Stimulated activated CD4-positive, alpha-beta T cell treated with anti-CD3 and anti-CD28 coated beads, Interleukin-15, amount 100 ng/mL, for 24 hours (primary cell): ENCODE results near the gene PDILT.
A peak's percentile ranks its signal among the peaks of the same experiment; 100 is the strongest.

ENCODE experiments used
- DNase-seq: peaks from one replicate; pipeline ENCODE4 v3.0.0-alpha.2; 2020

The PDILT gene

DNA sequence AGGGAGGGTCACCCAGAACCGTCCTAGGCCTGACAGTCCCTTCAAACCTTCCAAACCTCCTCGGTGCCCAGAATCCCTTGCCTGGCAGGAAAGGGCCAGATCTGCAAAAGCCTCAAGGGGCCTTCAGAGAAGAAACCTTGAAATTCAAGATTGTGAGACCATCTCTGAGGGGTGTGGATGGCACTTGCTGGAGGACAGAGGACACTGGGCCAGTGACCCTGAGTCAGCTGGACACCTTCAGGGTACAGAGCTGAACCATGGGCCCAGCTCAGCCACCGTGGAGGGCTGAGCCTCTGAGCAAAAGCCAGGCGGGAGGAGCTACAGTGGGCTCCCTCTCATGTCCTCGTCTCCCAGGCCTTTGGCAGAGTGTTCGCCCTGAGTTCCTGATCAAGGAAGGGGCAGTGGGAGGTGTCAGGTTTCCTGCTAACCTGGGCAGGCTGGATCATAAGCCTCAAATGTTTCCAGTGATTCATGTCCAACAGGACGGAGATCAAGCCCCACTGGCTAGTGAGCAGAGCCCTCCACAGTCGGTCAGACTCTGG is 3.0 kb downstream of the PDILT start:
- DNase-seq: no peak

DNA sequence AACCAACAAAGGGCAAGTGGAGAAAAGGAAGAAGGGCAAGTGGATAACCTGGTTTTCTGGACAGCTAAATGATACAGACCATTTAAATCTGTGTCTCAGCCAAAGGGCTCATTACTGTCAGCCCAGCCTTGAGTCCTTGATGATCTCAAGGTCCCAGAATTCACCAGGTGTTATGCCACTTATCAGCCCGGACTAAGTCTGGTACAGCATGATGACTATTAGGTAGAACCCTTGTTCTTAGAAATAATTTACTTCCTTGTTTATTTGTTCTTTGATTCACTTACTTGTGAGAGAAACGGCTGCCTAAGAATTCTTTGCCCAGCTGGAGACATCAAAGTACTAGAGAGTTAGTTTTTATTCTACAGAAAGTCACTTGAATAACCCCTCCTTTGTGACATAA is 3.5 kb downstream of the PDILT start:
- DNase-seq: no peak

DNA sequence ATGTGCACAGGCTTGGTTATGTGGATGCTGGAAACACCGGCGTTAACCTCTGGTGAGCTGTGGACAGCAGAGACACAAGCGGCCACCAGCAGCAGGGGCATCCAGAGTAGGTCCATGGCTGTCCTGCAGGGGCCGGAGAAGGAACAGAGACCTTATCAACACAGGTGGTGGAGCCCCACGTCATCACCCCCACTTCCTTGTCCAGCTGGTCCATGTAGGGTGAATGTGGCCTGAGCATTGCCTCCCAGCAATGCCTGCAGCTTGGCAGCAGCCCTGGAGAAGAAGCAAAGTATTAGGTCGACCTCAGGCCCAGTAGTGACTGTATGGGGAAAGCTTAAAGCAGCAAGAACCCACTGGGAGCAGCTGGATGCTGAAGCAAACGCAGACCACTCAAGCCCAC is 5.4 kb downstream of the PDILT start:
- DNase-seq: no peak

DNA sequence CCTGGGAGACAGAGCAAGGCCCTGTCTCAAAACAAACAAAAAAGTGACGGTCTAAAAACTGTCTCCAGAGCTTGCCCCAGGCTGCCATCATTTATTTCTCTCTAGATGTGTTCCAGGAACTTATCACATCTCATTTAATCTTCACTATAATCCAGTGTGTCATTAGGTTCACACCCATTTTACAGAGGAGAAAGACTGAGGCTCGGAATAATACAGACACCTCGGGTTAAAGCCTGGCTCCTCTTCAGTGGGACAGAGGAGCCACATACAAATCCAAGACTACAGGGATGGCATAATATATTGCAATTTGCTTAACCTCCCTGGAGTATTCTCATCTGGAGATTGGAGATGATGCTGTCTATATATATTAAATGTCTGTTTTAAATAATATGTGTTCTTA is 5.9 kb downstream of the PDILT start:
- DNase-seq: no peak

DNA sequence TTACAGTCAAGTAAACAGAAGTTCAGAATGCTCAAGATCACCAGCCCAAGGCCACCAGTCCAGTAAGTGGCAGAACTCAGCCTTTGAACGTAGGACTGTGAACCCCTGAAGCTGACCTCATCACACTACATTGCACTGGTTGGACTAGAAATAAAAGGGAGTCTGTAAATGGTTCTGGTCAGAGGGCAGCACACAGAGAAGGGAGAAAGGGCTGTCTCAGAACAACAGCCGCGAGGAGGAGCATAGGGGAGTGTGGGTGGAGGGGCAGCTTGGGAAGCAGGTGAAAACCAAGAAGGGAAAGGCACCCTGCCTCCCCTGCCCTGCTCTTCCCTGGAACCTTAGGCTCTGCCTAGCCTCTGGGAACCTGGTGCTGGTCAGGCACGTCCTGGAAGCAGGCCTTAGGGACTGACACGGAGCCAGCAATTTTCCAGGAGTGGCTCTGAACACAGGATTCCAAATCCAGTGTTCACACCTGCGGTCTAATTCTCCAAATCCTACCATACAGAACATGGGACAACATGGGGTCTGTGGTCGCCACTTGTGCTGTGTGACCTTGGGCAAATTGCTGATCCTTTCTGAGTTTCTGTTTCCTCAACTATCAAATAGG is 7.0 kb downstream of the PDILT start:
- no peak for DNase-seq

DNA sequence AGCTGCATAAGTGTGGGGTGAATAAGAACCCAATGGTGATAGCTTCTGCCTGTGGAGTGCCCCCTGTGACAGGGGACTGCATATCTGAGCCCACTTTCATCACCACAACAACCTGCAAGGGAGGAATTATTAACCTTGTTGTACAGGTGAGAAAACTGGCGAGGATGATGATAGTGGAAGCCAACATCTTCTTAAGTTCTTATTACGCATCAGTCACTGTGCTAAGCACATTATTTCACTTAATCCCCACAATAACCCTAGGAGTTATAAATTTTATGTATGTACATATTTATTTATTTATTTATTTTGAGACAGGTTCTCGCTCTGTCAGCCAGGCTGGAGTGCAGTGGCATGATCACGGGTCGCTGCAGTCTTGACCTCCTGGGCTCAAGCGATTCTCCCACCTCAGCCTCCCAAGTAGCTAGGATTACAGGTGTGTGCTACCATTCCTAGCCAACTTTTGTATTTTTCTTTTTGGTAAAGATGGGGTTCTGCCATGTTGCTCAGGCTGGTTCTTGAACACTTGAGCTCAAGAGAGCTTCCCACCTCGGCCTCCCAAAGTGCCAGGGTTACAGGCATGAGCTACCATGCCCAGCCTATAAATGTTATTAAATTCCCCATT is 7.6 kb downstream of the PDILT start:
- no peak for DNase-seq

DNA sequence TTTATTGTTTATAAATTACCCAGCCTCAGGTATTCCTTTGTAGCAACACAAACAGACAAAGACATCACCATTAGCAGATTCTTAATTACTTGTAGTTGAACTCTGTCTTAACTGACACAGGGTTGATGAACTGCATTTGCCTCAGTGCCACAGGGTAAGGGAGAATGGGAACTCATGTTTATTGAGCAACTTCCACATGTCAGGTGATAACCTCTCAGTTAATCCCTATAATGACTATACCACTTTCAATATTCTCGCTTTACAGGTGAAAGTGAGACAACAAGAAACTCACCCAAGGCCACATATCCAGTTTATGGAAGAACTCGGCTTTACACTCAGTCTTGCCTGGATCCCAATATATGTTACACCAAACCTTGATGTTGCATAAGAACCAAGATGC is 8.6 kb downstream of the PDILT start:
- DNase-seq: no peak

DNA sequence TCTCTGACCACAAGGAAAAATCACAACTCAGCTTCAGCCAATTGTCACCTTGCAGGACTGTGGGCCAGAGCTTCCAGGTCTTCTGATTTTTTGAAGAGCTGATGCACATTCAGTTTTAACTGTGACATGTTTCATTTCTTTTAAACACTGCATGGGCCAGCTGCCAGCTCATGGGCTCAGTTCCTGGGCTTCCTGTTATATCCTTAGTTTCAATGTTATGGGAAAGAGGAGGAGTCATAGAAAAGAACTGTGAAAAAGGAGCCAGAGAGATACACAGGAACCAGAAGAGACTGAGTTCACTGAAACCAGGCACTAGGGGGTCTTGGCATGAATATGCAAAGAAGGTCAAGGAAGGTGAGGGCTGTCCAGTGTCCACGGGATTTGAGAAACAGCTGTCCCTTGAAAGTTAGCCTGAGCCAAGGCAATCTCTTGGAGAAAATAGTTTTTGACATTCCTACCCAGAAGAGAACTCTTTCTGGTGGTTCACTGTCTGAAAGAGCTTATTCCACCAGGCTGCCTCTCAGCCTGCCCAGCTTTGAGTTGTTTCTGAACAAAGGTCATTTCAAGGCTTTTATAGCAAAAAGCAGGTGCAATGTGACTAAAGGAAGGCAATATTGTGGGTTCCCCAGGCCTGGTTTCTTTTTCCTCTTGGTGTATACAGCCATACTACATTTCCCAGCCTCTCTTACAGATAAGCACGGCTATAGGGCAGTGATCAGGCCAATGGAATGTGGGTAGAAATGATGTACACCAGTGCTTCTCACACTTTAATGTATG is 10.5 kb downstream of the PDILT start:
- DNase-seq: no peak

DNA sequence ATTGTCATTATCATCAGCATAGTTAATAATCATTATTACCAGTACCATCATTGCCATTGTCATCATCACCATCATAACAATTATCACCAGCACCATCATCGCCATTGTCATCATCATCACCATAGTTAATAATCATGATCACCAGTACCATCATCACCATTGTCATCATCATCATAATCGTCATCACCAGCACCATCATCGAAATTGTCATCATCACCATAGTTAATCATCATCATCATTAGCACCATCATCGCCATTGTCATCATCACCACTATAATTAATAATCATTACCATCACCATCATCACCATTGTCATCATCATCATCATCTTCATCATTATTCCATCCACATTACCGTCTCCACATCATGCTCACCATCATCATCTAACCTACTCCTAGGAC is 13.5 kb downstream of the PDILT start:
- no peak for DNase-seq

DNA sequence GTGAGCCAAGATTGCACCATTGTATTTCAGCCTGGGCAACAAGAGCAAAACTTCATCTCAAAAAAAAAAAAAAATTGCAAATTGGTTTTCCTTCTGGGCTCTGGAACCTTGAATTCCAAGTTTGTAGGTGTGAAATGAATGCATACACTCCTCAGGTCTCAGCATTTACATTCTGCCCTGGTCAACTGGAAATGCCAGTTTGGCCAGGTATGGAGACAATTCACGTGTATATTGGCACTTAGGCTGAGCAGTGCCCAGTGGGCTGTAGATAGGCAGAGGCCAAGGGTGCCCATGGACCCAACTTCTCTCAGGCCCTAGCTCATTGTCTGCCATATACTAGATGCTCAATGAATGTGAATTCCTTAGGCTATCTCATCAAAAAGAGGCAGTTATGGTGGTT is 15.7 kb downstream of the PDILT start:
- DNase-seq: no peak

DNA sequence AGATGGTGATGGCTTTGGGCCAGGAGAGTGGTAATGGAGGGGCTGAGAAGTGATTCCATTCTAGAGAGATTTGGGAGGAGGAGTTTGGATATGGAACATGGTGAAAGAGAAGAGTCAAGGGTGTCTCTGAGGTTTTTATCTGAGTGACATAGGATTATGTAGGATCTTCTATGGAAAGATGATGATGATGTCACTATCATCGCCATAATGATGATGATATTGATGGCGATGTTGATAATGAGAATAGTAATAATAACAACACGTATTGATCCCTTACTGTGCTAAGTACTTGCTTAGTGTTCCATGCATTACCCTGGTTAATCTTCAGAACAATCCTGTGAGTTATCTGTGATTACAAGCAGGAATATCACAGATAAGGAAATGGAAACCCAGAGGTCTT is 16.6 kb downstream of the PDILT start:
- DNase-seq: no peak

DNA sequence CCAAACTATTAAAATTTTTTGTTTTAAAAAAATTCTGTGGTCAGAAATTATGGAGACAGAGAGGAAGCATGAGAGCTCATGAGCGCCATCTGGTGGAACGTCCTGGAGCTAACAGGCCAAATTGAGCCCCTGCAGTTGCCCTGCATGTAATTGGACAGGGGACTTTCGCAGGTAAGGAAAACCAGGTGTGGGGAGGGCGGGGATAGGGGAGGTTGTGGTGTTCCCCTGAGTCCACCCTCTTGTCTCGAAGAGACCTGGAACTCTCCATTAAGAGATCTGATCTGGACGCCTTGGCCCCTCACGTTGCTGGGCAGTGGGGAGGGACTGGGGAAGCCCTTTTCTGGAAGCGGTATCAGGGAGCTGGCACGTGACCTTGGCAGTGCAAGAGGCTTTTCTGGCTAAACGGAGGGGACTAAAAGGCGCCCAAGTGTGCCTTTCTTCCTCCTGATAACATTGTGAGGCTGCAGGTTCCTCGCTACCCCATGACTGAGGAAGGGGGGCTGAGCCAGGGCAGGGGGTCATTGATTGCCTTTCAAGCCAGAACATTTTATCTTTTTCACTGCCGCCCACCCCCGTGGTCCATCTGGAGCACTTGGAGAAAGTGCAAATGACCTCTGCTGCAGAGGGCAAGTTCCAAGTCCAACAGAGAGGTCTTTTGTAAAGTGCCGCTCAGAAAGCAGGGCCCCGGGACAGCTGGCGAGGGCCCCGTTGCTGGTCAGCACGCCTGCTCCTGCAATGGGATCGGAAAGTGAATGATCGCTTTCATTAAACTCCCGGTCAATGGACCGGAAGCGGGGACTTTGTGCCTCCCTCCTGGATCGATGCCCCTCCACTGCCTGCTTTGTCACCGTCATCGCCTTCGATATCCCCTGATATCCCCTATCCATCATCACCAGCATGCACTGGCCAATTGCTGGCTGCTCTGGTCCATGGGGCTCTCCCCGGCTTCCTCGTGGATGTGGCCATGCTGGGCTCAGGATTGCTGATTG is 18.4 kb downstream of the PDILT start:
- peak; percentile 71 for DNase-seq

DNA sequence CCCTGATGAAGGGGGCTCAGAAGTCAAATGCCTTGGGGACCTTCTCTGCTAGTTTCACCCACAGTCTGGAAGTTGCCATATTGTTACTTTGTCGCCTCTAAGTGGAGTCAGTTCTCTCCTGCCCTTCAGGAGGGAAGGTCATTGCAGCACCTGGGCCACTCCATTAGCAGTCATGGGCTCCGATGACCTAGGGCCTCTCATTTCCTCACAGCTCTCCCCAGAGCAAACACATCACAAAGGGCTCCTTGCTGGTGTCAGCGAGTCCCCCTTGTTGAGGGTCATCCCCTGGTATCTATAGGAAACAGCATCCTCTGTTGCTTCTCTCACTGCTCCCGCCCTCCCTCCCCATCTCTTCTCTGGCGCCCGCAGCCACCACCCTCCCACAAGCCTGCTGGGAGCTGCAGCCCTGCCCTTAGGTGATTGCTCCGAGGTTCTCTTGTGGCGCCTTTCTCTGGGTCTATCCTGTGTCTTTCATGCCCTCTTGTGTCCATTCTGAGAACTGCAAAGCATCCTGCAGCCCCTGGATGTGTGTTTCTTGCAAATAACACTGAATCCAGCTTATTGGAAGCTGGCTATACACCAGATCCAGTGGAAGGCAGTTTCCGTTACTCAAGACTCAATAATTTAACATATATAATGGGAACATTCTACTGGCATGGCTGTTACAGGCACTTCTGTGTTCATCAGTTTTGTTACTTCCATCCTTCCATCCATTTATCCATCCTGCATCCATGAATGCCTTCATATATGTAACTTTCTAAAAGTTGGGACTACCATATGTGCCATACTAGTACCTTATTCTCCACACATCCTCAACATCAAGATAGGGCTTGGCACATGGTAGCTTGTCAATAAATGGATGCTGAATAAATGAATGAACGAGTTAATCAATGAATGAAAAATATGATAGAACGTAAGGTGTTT is 21.2 kb downstream of the PDILT start:
- peak; percentile 64 for DNase-seq

DNA sequence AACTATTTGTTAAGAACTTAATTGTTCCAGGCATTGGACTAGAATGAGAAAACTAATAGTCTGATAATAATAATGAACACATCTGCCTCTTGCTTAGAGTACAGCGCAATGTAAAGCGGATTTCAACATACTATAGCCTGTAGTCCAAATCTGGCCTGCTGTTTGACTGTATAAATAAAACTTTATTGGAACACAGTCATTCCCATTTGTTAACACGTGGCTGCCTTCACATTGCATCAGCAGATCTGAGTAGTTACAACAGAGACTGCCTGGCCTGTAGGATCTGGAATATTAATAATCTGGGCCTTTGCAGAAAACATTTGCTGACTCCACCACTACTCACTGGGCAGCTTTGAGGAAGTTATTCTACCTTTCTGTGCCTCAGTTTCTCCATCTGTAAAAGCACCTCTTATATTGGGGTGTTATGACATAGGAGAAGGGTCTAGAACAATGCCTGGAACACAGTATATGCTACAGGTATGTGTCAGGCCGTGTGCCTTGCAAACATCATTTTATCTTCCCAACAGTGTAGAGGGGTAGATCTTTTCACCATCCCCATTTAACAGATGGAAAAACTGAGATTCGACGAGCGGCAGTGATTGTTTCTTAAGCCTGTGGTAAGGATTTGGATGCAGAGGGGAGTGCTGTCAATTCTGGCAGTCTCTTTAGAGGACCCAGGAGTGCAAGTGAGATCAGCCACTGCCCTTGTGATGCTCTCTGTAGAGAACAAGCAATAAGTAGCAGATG is 22.2 kb downstream of the PDILT start:
- no peak for DNase-seq

DNA sequence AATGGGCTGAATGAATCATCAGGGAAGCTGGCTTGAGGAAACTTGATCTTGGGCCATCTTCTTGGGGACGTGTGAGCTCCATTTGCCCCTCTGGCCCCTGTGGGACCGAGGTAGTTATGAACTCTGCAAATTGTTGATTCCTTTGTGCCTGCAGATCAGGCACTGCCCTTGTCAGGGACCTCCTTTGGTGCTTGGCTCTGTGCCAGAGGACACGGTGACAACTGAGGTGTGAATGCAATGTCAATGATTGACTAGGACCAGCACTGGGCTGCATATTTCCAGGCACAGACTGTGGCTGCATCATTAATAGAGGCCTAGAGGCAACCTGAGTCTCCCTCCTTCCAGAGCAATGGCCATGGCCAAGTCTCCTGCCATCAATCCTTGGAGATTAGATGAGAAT is 23.8 kb downstream of the PDILT start:
- DNase-seq: no peak

DNA sequence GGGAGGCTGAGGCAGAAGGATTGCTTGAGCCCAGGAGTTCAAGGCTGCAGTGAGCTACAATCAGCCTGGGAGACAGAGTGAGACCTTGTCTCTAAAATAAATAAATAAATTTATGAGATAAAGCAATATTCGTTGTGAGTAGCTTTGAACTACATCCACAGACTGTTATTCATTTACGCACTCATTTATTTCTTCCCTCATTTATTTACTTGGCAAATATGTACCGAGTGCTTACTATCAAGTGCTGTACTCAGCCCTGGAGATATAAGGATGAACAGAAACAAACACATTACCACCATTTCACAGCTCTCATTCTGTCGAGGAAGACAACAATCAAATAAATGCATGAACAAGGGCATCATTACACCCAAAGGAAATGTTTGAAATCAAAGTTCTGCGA is 27.4 kb downstream of the PDILT start:
- no peak for DNase-seq

DNA sequence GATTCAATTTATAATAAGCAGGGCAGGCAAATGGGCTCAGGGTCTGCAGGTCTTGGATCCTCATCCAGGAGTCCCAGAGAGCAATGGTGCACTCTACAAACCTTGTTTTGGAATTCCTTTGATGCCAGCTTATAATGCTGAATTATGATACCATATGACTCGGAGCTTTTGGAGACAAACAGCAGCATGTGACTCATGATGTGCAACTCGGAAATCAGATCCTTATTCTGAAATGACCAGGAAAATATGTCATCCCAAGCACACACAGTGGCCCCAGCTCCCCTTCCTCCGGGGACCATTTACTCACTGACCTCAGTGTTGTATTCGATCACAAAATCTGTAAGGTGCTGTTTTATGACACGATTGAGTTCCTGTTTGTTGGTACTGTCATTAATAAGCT is 31.8 kb downstream of the PDILT start:
- no peak for DNase-seq

DNA sequence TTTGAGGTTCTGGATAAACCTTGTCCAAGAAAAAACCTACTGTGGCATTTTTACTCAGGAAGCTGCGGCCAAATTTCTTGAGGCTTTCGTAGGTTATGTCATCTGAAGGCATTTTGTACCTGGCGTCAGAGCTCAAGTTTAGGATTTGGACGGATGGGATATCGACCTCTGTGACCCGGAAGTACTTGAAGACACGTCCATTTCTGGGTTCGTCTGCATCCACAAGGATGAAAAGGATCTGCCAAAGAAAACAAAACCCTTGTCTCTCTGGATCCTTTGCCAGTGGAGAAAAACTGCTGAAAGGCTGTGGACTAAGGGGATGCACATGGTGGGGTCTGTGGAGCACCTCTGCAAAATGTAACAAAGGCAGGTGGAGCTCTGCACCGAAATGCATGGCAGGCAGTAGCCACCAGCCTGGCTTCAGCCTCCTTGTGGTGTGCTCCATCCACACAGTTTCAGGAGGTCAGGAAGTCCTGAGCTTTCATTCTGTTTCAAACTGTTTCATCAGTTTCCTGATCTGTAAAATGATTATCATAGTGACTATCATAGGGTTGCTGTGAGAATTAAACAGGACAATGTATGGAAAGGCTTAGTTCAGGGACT is 35.0 kb downstream of the PDILT start:
- DNase-seq: no peak

DNA sequence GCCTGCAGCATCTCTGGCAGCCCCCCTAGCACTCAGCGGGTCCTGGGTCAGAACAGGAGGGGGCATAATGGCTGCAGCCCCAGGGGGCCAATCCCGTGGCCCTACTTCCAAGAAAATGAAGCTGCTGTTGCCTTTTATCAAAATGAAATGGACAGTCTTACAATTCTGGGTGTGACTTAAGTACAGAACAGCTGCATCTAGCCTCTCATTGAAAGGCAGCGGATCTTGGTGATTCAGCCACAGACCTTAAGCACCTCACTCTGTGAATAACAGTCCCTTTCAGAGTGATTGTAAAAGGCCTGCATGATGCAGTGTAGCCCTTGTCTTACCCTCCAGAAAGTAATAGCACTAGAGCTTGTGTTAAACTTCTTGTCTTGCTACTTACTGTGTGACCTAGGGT is 40.5 kb downstream of the PDILT start:
- DNase-seq: no peak

DNA sequence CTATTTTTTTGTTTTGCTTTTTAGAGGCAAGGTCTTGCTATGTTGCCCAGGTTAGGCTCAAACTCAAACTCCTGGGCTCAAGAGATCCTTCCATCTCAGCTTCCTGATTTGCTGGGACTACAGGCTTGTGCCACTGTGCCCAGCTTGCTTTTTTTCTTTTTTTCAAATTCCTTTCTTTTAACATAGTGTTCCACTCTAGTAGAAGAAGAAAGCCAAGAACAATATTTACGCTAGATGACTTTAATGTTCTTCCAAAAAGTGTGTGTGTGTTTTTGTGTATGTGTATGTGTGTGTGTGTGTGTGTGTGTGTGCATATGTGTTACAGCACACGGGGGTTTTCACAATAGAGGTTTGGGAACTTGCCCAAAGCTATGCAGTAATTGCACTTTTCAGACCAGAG is 41.3 kb downstream of the PDILT start:
- no peak for DNase-seq

DNA sequence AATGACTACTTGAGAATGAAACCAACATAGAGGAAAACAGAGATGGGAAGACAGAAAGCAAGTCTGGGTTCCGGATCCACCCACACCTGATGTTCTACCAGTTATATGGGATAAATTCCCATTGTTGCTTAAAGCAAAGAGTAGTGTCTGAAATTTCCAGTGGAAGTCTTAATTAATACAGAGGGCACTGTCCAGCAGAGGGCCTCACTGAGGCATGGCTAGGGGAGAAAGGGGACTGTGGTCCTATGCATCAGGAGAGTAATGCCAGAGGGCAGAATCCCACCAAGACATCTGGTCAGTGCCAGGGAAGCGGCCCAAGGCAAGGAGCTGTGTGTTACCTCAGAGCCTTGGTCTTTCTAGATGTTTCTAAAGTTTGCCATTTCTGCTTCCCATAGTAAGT is 44.5 kb downstream of the PDILT start:
- peak; percentile 6 for DNase-seq
